Thyroid gland (tissue), 4 donors: ENCODE results near the gene TFCP2L1. TPM values are rescaled to one million over a fixed set of nuclear protein-coding genes. Genes with fewer than 3 reads are reported as not detected.
"Not testable (repeated sequence)": the region's sequence is repeated elsewhere in the genome, so short reads cannot be mapped to it uniquely, and the experiment has no call there.

ENCODE experiments used
- DNase-seq, 2 donors: peaks; one replicate each; pipeline ENCODE4 v3.0.0-alpha.2; 2019
- H3K27ac ChIP-seq, 3 donors: fragments of 200-600 bp; sonication (generic); 1 replicate in 2 of 3; 2 replicates in 1 of 3; pipeline ENCODE4 v1.5.1; 2016 to 2019; ENCODE audit warnings: mild to moderate bottlenecking in 1 of 3, moderate library complexity in 1 of 3
- H3K27me3 ChIP-seq: fragments of 200-600 bp; sonication (generic); one replicate; pipeline ENCODE4 v1.5.1; 2019
- H3K36me3 ChIP-seq, 2 donors: fragments of 200-600 bp; sonication (generic); one replicate each; pipeline ENCODE4 v1.5.1; 2016 to 2019
- H3K4me1 ChIP-seq, 2 donors: fragments of 200-600 bp; sonication (generic); one replicate each; pipeline ENCODE4 v1.5.1; 2017 to 2019
- H3K4me3 ChIP-seq, 3 donors: fragments of 200-600 bp; sonication (generic); replicated peaks in 1 of 3; 1 replicate in 2 of 3; 2 replicates in 1 of 3; pipeline ENCODE4 v1.5.1; 2016; ENCODE audit warnings: mild to moderate bottlenecking in 1 of 3
- H3K9me3 ChIP-seq: fragments of 200-600 bp; sonication (generic); one replicate; pipeline ENCODE4 v1.5.1; 2017
- POLR2A ChIP-seq, 2 donors: fragments of 450-650 bp; IDR thresholded peaks; one replicate each; pipeline ENCODE4 v1.6.1; 2017; ENCODE audit warnings: antibody characterized with exemption in 2 of 2, mild to moderate bottlenecking in 2 of 2, moderate library complexity in 1 of 2
- WGBS, 2 donors: methylation state at CpG; one replicate each; pipeline ENCODE4 v1.1.5; 2017; 5-methylcytosine and 5-hydroxymethylcytosine counted together
- intact Hi-C: fragments of 100-400 bp; cut with DNase I; formaldehyde crosslinking; loops from one replicate; pipeline ENCODE4 v1.15.1; 2023
- total RNA-seq, 4 donors: library from RNA; depleted of rRNA; stranded (reverse); fragments of >200 nt; gene quantifications; one replicate each; pipeline ENCODE4 v1.2.3, GENCODE V29; 2016
- TF ChIP-seq, protein P1 (sequence below), 6 experiments: fragments of 200-600 bp in 3 of 6; fragments of 450-650 bp in 3 of 6; sonication (generic) in 3 of 6; IDR thresholded peaks; one replicate each; pipeline ENCODE4 v1.5.1; 2016 to 2019; ENCODE audit warnings: antibody characterized with exemption in 6 of 6, mild to moderate bottlenecking in 2 of 6, inconsistent platforms in 1 of 6, moderate library complexity in 1 of 6

The TFCP2L1 gene
- total RNA-seq, 4 donors from 2014 or later, result 97.4 to 188 (median 146) TPM

GRCh38 chr2:121233486-121234110, 51.4 kb downstream of the TFCP2L1 start:
- Histone ChIP-seq H3K4me1 (peaks cover 35 to 42% of the 10 kb centered on the region in 2 donors), H3K27ac (peak overlapping the region; percentile 10 to 81 (median 72)), H3K4me3 (no peak overlapping the region), H3K36me3 (peaks cover 59 to 73% of the 10 kb centered on the region in 2 donors), H3K27me3 (no peaks in the 10 kb centered on the region), H3K9me3 (no peaks in the 10 kb centered on the region)
- peak in 1 of 2 donors; percentile 36 for DNase-seq
- WGBS, 2 donors, result 85 to 89% methylated on average over 6 to 11 of the region's 11 CpGs
- TF ChIP-seq POLR2A (IDR thresholded peaks at IDR 0.05), result no peak
- TF ChIP-seq, protein P1, sequence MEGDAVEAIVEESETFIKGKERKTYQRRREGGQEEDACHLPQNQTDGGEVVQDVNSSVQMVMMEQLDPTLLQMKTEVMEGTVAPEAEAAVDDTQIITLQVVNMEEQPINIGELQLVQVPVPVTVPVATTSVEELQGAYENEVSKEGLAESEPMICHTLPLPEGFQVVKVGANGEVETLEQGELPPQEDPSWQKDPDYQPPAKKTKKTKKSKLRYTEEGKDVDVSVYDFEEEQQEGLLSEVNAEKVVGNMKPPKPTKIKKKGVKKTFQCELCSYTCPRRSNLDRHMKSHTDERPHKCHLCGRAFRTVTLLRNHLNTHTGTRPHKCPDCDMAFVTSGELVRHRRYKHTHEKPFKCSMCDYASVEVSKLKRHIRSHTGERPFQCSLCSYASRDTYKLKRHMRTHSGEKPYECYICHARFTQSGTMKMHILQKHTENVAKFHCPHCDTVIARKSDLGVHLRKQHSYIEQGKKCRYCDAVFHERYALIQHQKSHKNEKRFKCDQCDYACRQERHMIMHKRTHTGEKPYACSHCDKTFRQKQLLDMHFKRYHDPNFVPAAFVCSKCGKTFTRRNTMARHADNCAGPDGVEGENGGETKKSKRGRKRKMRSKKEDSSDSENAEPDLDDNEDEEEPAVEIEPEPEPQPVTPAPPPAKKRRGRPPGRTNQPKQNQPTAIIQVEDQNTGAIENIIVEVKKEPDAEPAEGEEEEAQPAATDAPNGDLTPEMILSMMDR (IDR thresholded peaks at IDR 0.05), result no peak
- intact Hi-C loops, result loop anchor here (10.0 kb wide), 1 partner anchor 51 kb away; the partner anchor contains the start of gene TFCP2L1

- 67 to 68% methylated on average over 6 of the region's 6 CpGs for WGBS, 2 donors
- TF ChIP-seq POLR2A (IDR thresholded peaks at IDR 0.05), result no peak
- TF ChIP-seq, protein P1 (IDR thresholded peaks at IDR 0.05), result no peak
- Histone ChIP-seq H3K4me3 (no peak overlapping the region), H3K4me1 (peaks cover 39 to 41% of the 10 kb centered on the region in 2 donors), H3K36me3 (peaks cover 51 to 66% of the 10 kb centered on the region in 2 donors), H3K27ac (peak overlapping the region; percentile 24 to 81 (median 72)), H3K27me3 (no peaks in the 10 kb centered on the region), H3K9me3 (no peaks in the 10 kb centered on the region)
- intact Hi-C loops, result loop anchor here (10.0 kb wide), 1 partner anchor 52 kb away; the partner anchor contains the start of gene TFCP2L1
- peak; percentile 25 to 50 for DNase-seq
These were observed 52.3 kb downstream of the TFCP2L1 start for GRCh38 chr2:121232626-121233265.

DNA sequence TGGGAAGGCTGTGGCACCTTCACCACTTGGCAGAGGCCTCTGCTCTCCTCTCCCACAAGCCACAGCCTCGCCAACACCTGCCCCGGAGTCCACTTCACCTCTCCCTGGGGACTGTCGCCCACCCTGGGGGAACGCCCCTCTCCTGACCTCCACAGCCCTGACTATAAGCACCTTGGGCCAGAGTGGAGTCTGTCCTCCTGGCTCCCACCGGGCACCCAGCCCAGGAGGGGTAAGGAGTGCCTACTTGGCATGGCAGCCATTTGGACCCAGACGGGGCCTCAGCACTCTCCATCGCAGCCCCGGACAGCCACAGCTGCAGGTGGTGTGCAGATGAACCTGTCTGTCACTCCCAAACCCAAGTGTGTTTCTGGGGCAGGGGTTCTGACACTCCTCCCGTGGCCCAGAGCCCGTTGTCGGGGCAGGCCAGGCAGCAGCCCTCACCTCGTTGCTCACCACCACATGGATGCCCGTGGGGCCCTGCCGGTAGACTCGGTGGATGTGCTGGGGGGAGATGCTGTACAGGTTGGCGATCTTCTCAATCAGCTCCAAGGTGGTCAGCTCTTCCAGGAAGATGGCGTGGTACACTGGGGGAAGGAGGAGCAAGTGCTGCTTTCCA, 53.5 kb downstream of the TFCP2L1 start:
- H3K27ac ChIP-seq, result peak overlapping the region; percentile 81 to 96 (median 86)
- WGBS, 2 donors, result 80 to 81% methylated on average over 10 to 17 of the region's 17 CpGs
- TF ChIP-seq POLR2A (IDR thresholded peaks at IDR 0.05), result no peak
- TF ChIP-seq, protein P1 (IDR thresholded peaks at IDR 0.05), result no peak
- H3K4me3 ChIP-seq, result no peak overlapping the region
- peaks cover 48 to 50% of the 10 kb centered on the region in 2 donors for H3K4me1 ChIP-seq
- no peak for DNase-seq
- intact Hi-C loops, result loop anchor here (10.0 kb wide), 1 partner anchor 53 kb away; the partner anchor contains the start of gene TFCP2L1
- H3K27me3 ChIP-seq, result no peaks in the 10 kb centered on the region
- no peaks in the 10 kb centered on the region for H3K9me3 ChIP-seq
- peaks cover 38 to 54% of the 10 kb centered on the region in 2 donors for H3K36me3 ChIP-seq

- Histone ChIP-seq H3K27ac (peak overlapping the region; percentile 81 to 96 (median 86)), H3K4me3 (no peak overlapping the region), H3K4me1 (peaks cover 46 to 49% of the 10 kb centered on the region in 2 donors), H3K27me3 (no peaks in the 10 kb centered on the region), H3K36me3 (peaks cover 29 to 40% of the 10 kb centered on the region in 2 donors), H3K9me3 (no peaks in the 10 kb centered on the region)
- TF ChIP-seq POLR2A (IDR thresholded peaks at IDR 0.05), result no peak
- TF ChIP-seq, protein P1 (IDR thresholded peaks at IDR 0.05), result no peak
- DNase-seq, result peak in 1 of 2 donors; percentile 48
- 62 to 65% methylated on average over 6 of the region's 6 CpGs for WGBS, 2 donors
- intact Hi-C loops, result no loop called here
These were observed 56.5 kb downstream of the TFCP2L1 start for GRCh38 chr2:121228521-121228920.

- peaks cover 32 to 41% of the 10 kb centered on the region in 2 donors for H3K36me3 ChIP-seq
- intact Hi-C loops, H3K9me3 ChIP-seq, H3K27me3 ChIP-seq, H3K4me3 ChIP-seq: not testable (repeated sequence)
- WGBS, 2 donors, result 46 to 57% methylated on average over 18 of the region's 18 CpGs
- peaks cover 40 to 41% of the 10 kb centered on the region in 2 donors for H3K4me1 ChIP-seq
- peak; percentile 99 for DNase-seq
- H3K27ac ChIP-seq, result peak overlapping the region; percentile 81 to 96 (median 86)
These were observed 57.4 kb downstream of the TFCP2L1 start for GRCh38 chr2:121227381-121228144.

GRCh38 chr2:121225681-121226080, 59.3 kb downstream of the TFCP2L1 start:
- Histone ChIP-seq H3K4me1 (peaks cover 33 to 36% of the 10 kb centered on the region in 2 donors), H3K36me3 (peaks cover 26 to 34% of the 10 kb centered on the region in 2 donors), H3K27ac (peak overlapping the region in 2 of 3 donors; percentile 11 to 68)
- DNase-seq, H3K4me3 ChIP-seq, intact Hi-C loops, H3K27me3 ChIP-seq, H3K9me3 ChIP-seq: not testable (repeated sequence)
- 91 to 92% methylated on average over 18 to 25 of the region's 26 CpGs for WGBS, 2 donors
